ENCODE results near the gene NLRP5.
"Not testable (repeated sequence)": the region's sequence is repeated elsewhere in the genome, so short reads cannot be mapped to it uniquely, and the experiment has no call there.

NLRP5 gene

GRCh38 chr19:56076498-56076897 lies 89.9 kb downstream of the NLRP5 start:
- peak; percentile 85 for DNase-seq (ENCODE audit: low spot score)

DNA sequence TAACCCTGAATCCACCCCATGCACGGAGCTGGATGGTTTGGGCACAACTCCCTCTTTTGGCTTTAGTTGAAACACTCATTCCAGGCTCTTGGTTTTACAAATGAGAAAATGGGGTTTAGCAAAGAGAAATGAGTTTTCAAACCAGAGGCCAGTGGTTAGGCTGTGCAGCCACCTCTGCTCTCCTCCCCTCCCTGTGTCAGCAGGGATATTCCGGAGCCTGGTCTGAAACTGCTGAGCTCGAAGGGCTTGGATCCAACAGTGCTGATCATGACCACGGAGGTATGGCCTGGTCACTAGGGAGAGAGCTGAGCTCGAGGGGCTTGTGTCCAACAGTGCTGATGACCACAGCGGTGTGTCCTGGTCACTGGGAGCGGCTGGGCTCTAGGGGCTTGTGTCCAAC lies 93.0 kb downstream of the NLRP5 start:
- no peak for DNase-seq (ENCODE audit: low spot score)

DNA sequence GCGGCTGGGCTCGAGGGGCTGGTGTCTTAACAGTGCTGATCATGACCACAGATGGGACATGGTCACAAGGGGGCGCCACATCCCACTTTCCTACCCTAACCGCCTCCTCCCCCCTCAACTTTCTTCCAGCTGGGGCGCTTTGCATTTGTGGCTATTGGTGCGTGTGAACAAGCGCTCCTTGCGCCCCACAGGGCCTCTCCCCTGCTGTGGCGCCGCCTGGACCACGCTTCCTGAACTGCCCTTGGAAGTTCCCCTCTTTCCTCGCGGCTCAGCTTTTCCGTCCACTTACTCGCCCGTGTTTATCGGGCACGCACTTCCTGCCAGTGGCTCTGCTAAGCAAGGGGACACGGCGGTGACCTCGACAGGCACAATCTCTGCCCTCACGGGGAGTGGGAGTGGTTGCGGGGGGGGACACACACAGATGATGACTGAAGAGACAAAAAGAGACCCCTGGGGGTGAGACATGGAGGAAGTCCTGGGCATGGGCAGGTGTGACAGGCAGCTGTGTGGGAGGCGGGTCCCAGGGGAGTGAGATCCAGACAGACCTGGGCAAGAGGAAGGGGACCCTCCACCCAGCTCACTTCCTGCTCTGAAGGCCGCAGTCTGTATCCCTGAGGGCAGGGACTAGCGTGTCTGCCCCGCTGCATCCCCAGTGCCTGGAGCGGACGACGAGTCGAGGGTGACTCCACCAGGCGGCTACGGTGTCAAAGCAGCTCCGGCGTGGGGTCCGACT lies 94.3 kb downstream of the NLRP5 start:
- peak; percentile 94 for DNase-seq (ENCODE audit: low spot score)

DNA sequence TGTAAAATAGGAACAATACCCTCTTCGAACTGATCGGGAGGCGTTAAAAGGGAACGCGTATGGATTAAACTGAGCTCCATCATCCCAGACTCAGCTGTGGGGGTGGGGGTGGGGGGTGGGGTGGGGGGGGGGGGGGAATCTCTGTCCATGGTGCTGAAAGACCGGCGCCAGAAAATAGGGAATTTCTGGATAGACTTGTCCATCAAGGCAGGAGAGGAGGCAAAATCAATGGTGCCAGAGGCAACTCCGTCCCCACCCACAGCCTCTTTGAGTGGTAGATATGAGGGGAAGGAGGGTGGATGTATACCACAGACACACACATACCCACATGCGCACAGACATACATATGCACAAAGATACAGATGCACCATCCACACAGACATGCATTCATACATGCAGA lies 97.1 kb downstream of the NLRP5 start:
- DNase-seq (ENCODE audit: low spot score) = no peak

DNA sequence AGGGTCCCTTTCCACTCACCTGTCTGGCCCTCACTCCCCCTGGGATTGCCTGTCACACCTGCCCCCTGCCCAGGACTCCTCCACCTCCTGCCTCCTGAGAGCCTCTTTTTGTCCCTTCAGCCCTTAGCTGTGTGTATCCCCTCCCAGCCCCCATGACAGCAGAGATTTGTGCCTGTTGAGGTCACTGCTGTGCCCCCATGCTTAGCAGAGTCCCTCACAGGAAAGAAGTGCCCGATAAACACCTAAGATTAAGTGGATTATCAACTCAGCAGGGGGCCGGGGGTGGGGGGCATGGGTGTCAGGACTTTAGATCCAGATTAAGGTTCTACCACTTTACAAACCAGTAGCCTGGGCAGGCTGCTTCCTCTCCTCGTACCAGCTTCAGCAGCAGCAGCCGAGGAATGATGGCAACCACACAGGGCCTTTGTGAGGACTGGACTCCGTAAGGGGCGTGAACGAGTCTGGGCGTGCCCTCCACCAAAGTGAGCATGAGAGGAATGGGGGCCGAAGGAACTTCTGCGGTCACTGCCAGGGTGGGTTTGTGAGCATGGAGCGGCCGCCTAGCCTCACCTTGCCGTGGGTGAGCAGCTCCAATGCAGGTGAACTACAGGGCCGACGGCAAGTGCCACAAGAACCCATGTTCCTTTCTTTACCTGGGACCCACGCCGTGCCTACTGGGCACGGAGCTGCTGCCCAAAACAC lies 98.4 kb downstream of the NLRP5 start:
- DNase-seq (ENCODE audit: low spot score) = no peak

DNA sequence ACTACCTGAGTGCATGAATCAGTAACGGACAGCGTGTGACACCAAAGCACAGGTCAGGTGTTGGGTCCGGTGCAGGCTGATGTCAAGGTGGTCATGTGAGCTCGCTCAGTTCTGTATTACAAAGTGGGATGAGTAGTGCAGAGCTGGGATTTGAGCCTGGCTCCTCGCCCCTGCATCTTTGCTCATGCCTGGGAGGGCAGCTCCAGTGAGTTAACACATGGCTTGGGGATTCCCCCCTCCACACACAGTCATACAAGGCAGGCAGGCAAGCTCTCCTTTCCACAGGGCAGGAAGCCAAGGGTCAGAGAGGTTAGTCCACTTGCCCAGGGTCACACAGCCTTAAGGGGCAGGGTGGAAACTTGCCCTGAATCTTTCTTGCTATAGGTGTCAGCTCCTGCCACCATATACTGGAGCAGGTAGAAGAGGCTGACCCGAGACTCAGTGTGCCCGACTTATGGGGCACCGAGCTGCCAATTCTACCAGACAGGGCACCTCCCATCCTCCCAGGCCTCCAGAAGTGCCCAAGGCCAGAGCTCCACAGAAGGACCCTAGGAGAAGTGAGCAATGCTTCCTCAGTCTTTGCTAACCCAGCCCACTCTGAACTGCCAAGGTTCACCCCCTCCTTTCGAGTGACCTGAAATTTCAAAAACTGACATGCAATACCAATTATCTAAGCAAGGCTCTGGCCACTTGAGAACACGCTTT lies 99.1 kb downstream of the NLRP5 start:
- DNase-seq (ENCODE audit: low spot score) = no peak

- DNase-seq (ENCODE audit: low spot score) = no peak
Observed at GRCh38 chr19:56086671-56087430, 100.3 kb downstream of the NLRP5 start.

DNA sequence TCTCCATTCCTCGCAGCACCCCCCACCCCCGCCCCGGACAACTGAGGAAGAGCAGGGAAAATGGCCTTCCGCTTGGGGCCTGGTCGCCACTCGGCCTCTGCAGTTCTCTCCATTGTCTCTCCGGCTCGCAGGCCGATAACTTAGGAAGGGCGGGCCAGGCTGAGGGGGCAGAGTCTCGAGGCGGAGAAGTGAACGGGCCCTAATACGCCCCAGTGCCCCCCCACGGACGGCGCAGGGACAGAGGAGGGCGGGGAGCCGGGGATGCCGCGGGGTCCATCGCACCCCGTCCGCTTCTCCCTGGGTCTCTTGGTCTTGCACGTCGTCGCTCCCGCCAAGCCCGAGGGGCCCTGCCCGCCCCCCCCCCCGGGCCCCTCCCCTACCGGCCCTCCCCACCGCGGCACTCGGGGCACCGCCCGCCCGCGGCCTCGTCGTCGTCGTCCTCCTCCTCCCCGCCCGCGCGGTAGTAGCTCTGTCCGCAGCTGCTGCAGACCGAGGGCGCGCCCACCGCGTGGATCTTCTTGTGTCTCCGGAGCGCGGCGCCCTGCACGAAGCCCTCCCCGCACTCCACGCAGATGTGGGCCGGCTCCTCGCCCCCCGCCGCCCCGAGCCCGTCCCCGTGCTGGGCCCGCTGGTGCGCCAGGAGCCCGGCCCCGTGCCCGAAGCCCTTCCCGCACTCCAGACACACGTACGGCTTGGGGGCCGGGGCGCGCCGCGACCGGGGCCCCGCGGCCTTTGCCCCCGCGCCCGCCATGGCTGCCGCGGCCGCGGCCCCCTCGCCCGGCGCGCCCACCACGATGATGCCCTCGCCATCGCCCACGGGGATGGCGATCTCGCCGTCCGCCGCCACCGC lies 101.3 kb downstream of the NLRP5 start:
- DNase-seq (ENCODE audit: low spot score) = no peak

GRCh38 chr19:56088497-56089215 lies 102.1 kb downstream of the NLRP5 start:
- no peak for DNase-seq (ENCODE audit: low spot score)

GRCh38 chr19:56089344-56089743 lies 102.8 kb downstream of the NLRP5 start:
- DNase-seq (ENCODE audit: low spot score) = no peak

DNA sequence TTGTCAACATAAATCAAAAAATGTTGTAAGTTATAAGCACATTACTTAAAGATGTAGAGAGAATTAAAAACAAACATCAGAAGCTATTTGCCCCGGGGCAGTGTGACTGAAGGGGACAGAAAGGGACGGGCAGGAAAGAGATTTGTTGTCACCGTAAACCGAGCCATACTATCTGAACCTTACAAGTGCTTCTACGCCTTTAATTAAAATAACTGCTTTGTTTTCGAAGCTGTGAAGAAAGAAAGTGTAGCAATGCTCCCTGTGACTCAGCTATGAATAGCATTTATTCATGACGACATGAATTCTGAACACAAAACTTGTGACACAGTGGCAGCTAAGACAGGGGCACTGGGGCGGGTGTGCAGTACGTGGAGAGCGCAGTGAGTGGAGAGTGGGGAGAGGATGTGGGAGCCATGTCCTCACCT lies 104.5 kb downstream of the NLRP5 start:
- no peak for DNase-seq (ENCODE audit: low spot score)

GRCh38 chr19:56091751-56092546 lies 105.4 kb downstream of the NLRP5 start:
- DNase-seq (ENCODE audit: low spot score) = no peak

- no peak for DNase-seq (ENCODE audit: low spot score)
Observed at GRCh38 chr19:56092685-56093631, 106.4 kb downstream of the NLRP5 start.

DNA sequence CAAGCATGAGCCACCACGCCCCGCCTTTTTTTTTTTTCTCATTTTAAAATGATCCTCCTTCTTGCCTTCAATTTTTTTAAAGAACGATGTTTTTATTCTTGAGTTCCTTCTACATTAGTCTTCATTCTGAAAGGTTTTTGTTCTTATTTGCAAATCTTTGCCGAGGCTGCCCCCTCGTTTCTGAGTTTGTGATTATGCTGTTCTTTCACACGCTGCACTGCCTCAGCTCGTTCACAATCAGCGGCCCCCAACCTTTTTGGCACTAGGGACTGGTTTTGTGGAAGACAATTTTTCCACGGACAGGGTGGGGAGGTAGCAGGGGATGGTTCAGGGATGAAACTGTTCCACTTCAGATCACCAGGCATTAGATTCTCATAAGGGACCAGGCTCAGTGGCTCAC lies 107.9 kb downstream of the NLRP5 start:
- no peak for DNase-seq (ENCODE audit: low spot score)

DNA sequence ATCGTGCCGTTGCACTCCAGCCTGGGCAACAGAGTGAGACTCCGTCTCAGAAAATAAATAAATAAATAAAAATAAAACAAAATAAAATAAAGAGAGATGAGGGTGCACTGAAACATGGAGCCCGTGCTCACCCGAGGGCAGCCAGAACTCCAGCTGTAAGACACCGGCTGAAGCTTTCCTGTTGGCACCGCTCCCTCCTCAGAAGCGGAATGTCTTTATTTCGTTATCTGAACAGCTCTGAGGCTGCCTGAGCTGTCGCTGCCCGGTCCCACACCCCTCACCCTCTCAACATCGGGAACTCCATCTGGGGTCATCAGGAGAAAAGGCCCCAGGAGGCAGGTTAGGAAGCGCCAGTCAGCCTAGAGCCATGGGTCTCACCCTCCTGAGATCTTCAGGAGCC lies 110.1 kb downstream of the NLRP5 start:
- DNase-seq (ENCODE audit: low spot score) = no peak

GRCh38 chr19:56097306-56097705 lies 110.7 kb downstream of the NLRP5 start:
- no peak for DNase-seq (ENCODE audit: low spot score)

- no peak for DNase-seq (ENCODE audit: low spot score)
Observed at GRCh38 chr19:56097776-56098175, 111.2 kb downstream of the NLRP5 start.

DNA sequence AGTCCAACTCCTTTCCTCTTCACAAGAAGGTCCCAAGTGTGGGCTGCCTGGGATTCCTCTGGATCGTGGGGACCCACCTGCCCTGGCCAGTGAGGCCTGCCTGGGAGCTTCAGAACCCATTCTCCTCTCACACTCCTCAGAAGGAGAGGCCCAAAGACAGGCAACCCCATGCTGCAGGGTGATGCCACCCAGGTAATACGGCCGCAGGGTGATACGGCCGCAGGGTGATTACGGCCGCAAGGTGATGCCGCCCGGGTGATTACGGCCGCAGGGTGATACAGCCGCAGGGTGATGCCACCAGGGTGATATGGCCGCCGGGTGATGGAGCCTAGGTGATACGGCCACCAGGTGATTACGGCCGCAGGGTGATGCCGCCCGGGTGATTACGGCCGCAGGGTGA lies 111.7 kb downstream of the NLRP5 start:
- not testable (repeated sequence) for DNase-seq (ENCODE audit: low spot score)

All from GM03348 (cell line).